Hematopoietic multipotent progenitor cell (in vitro differentiated cells): ENCODE results near the gene NAT10. TPM values are rescaled to one million over a fixed set of nuclear protein-coding genes. Genes with fewer than 3 reads are reported as not detected.

ENCODE experiments used
- DNase-seq, 3 donors: peaks; one replicate each; pipeline ENCODE4 v3.0.0-alpha.2; 2011 to 2015; ENCODE audit warnings: low read depth in 2 of 3, low spot score in 2 of 3
- total RNA-seq: library from RNA; depleted of rRNA; stranded (reverse); fragments of >200 nt; gene quantifications from one replicate; pipeline ENCODE4 v1.2.3, GENCODE V29; 2012

NAT10 gene
- total RNA-seq, 1 donor = 53.1 TPM

GRCh38 chr11:34105957-34106504, 602 bp downstream of the NAT10 start:
- DNase-seq = peak in 2 of 3 donors; percentile 15 to 48

GRCh38 chr11:34111722-34112270, 6.4 kb downstream of the NAT10 start:
- no peak for DNase-seq

GRCh38 chr11:34114014-34114413, 8.6 kb downstream of the NAT10 start:
- no peak for DNase-seq

- DNase-seq = no peak
Observed at GRCh38 chr11:34114471-34114870, 9.0 kb downstream of the NAT10 start.

GRCh38 chr11:34120651-34121050, 15.2 kb downstream of the NAT10 start:
- DNase-seq = no peak

GRCh38 chr11:34124885-34125668, 19.6 kb downstream of the NAT10 start:
- no peak for DNase-seq

- DNase-seq = no peak
Observed at GRCh38 chr11:34126959-34127848, 21.8 kb downstream of the NAT10 start.

- DNase-seq = no peak
Observed at GRCh38 chr11:34128824-34129223, 23.4 kb downstream of the NAT10 start.

GRCh38 chr11:34132261-34132965, 27.0 kb downstream of the NAT10 start:
- no peak for DNase-seq

GRCh38 chr11:34134765-34135164, 29.3 kb downstream of the NAT10 start:
- no peak for DNase-seq

GRCh38 chr11:34135439-34135838, 30.0 kb downstream of the NAT10 start:
- no peak for DNase-seq

GRCh38 chr11:34136420-34136819, 31.0 kb downstream of the NAT10 start:
- DNase-seq = no peak

GRCh38 chr11:34139346-34139745, 33.9 kb downstream of the NAT10 start:
- DNase-seq = no peak

GRCh38 chr11:34140149-34140548, 34.7 kb downstream of the NAT10 start:
- no peak for DNase-seq

- DNase-seq = no peak
Observed at GRCh38 chr11:34143048-34143447, 37.6 kb downstream of the NAT10 start.

GRCh38 chr11:34145073-34145472, 39.6 kb downstream of the NAT10 start:
- no peak for DNase-seq

- DNase-seq = no peak
Observed at GRCh38 chr11:34145847-34146381, 40.5 kb downstream of the NAT10 start.

- DNase-seq = no peak
Observed at GRCh38 chr11:34146411-34146810, 41.0 kb downstream of the NAT10 start.

- DNase-seq = no peak
Observed at GRCh38 chr11:34146866-34147265, 41.4 kb downstream of the NAT10 start.

- no peak for DNase-seq
Observed at GRCh38 chr11:34147581-34147980, 42.2 kb downstream of the NAT10 start.
